ENCODE results near the gene CNTN5. TPM values are rescaled to one million over a fixed set of nuclear protein-coding genes. Genes with fewer than 3 reads are reported as not detected.
A peak's percentile ranks its signal among the peaks of the same experiment; 100 is the strongest.

Gene CNTN5
- total and polyA plus RNA-seq, 2 experiments from 2014 or later = 9.6 to 10.6 TPM

DNA sequence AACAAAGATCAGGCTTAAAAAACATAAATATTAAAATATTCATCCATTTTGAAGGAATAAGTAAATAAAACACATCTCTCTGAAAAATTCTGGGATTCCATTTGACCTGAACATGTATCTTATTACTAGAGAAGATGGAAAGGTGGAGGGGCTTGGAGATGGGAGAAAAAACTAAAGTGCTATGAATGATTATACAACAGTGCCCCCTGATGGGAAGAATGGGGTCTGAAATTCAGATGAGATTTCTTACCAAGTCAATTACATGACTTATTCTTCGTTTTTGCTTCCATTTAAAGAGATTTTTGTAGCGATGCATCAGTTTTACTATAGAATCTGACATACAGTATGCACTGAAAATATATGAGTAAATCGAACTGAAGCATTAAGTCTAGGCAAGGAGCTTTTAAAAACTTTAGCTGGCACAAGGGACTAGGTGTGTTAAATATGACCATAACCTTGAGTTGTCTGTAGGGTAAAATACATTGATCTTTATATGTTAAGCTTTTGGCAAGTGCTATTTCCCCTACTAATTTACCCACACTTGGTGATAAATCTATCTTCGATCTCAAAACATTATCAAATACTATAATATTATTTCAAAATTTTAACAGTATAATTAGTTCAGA, 718.8 kb downstream of the CNTN5 start:
- Histone ChIP-seq H3K4me2 (no peak overlapping the region), H4K20me1 (ENCODE audit: insufficient read depth, poor library complexity, severe bottlenecking) (no peaks in the 10 kb centered on the region), H3K9me2 (replicated peaks; ENCODE audit: insufficient read depth) (no peaks in the 10 kb centered on the region), H3K79me2 (no peaks in the 10 kb centered on the region), H3K9me3 (ENCODE audit: low read depth) (no peaks in the 10 kb centered on the region), H3K4me1 (ENCODE audit: insufficient read depth) (no peaks in the 10 kb centered on the region), H3K4me3 (no peak overlapping the region), H3K27me3 (no peaks in the 10 kb centered on the region), H3K36me3 (replicated peaks; ENCODE audit: insufficient read depth, low read depth) (no peaks in the 10 kb centered on the region), H3K27ac (no peak overlapping the region), H2AFZ (no peak overlapping the region)
- TF ChIP-seq EZH2 (IDR thresholded peaks at IDR 0.05; ENCODE audit: borderline replicate concordance) = no peak
- no peak for TF ChIP-seq EZH2phosphoT487 (IDR thresholded peaks at IDR 0.05; ENCODE audit: low read depth, severe bottlenecking, unreplicated experiment)
- TF ChIP-seq, protein P1, sequence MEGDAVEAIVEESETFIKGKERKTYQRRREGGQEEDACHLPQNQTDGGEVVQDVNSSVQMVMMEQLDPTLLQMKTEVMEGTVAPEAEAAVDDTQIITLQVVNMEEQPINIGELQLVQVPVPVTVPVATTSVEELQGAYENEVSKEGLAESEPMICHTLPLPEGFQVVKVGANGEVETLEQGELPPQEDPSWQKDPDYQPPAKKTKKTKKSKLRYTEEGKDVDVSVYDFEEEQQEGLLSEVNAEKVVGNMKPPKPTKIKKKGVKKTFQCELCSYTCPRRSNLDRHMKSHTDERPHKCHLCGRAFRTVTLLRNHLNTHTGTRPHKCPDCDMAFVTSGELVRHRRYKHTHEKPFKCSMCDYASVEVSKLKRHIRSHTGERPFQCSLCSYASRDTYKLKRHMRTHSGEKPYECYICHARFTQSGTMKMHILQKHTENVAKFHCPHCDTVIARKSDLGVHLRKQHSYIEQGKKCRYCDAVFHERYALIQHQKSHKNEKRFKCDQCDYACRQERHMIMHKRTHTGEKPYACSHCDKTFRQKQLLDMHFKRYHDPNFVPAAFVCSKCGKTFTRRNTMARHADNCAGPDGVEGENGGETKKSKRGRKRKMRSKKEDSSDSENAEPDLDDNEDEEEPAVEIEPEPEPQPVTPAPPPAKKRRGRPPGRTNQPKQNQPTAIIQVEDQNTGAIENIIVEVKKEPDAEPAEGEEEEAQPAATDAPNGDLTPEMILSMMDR (IDR thresholded peaks at IDR 0.05; ENCODE audit: poor library complexity) = peak; percentile 77
- DNase-seq (ENCODE audit: low spot score) = peak; percentile 56
- 31% methylated on average over 4 of the region's 4 CpGs for WGBS (ENCODE audit: low lambda C conversion rate, missing lambda C conversion rate)

DNA sequence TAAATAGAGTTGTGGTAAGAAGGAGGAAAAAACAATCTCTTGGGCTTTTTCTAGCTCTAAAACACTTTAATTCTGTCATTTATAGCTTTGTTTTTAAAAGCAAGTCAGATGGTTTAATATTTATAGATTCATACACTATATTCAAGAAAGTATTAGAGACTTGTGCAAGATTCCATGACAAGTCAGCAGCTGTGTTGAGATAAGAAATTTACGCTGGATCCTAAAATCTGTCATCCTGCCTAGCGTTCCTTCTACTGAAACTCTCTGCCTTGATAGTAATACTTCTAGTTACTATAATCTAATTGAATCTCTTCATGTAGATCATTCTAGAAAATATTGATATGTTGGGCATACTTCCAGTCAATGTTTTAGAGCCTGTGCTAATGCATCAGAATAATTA, 721.8 kb downstream of the CNTN5 start:
- DNase-seq (ENCODE audit: low spot score) = no peak
- 68% methylated on average over 2 of the region's 2 CpGs for WGBS (ENCODE audit: low lambda C conversion rate, missing lambda C conversion rate)
- TF ChIP-seq EZH2phosphoT487 (IDR thresholded peaks at IDR 0.05; ENCODE audit: low read depth, severe bottlenecking, unreplicated experiment) = no peak
- no peak for TF ChIP-seq EZH2 (IDR thresholded peaks at IDR 0.05; ENCODE audit: borderline replicate concordance)
- TF ChIP-seq, protein P1 (IDR thresholded peaks at IDR 0.05; ENCODE audit: poor library complexity) = no peak
- H3K4me1 ChIP-seq (ENCODE audit: insufficient read depth) = no peaks in the 10 kb centered on the region
- no peaks in the 10 kb centered on the region for H3K27me3 ChIP-seq
- no peak overlapping the region for H3K4me3 ChIP-seq
- H3K36me3 ChIP-seq (replicated peaks; ENCODE audit: insufficient read depth, low read depth) = no peaks in the 10 kb centered on the region
- H3K79me2 ChIP-seq = no peaks in the 10 kb centered on the region
- no peaks in the 10 kb centered on the region for H4K20me1 ChIP-seq (ENCODE audit: insufficient read depth, poor library complexity, severe bottlenecking)
- no peaks in the 10 kb centered on the region for H3K9me3 ChIP-seq (ENCODE audit: low read depth)
- H3K4me2 ChIP-seq = no peak overlapping the region
- no peak overlapping the region for H3K27ac ChIP-seq
- no peak overlapping the region for H2AFZ ChIP-seq
- no peaks in the 10 kb centered on the region for H3K9me2 ChIP-seq (replicated peaks; ENCODE audit: insufficient read depth)

DNA sequence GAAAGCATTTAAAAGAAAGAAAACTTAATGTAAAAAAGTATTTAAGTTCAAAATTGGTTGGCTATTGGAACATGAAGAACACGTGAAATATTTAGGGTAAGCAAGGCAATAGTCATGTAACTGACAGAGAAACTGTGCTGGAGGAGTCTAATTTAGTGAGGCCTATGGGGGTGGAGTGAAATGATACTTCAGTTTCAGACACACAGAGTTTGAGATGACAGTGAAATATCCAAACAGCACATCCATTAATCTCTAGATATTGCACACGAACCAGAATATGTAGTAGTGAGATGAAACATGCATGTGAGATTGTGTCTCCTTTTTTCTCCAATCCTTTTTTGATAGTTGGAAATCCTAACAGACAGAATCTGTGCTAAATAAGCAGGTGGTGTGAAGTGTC, 739.0 kb downstream of the CNTN5 start:
- Histone ChIP-seq H3K36me3 (replicated peaks; ENCODE audit: insufficient read depth, low read depth) (no peaks in the 10 kb centered on the region), H3K4me2 (no peak overlapping the region), H3K9me3 (ENCODE audit: low read depth) (no peaks in the 10 kb centered on the region), H3K4me3 (no peak overlapping the region), H3K79me2 (no peaks in the 10 kb centered on the region), H3K4me1 (ENCODE audit: insufficient read depth) (no peaks in the 10 kb centered on the region), H4K20me1 (ENCODE audit: insufficient read depth, poor library complexity, severe bottlenecking) (no peaks in the 10 kb centered on the region), H3K27me3 (no peaks in the 10 kb centered on the region), H3K9me2 (replicated peaks; ENCODE audit: insufficient read depth) (no peaks in the 10 kb centered on the region), H3K27ac (no peak overlapping the region), H2AFZ (no peak overlapping the region)
- no peak for TF ChIP-seq EZH2 (IDR thresholded peaks at IDR 0.05; ENCODE audit: borderline replicate concordance)
- TF ChIP-seq EZH2phosphoT487 (IDR thresholded peaks at IDR 0.05; ENCODE audit: low read depth, severe bottlenecking, unreplicated experiment) = no peak
- TF ChIP-seq, protein P1 (IDR thresholded peaks at IDR 0.05; ENCODE audit: poor library complexity) = no peak
- DNase-seq (ENCODE audit: low spot score) = no peak
- 74% methylated on average over 2 of the region's 2 CpGs for WGBS (ENCODE audit: low lambda C conversion rate, missing lambda C conversion rate)

All from hepatocyte (in vitro differentiated cells).